Daoy (cell line): ENCODE measurements around the gene CLCN6. TPM values are rescaled to one million over a fixed set of nuclear protein-coding genes. Genes with fewer than 3 reads are reported as not detected.

ENCODE experiments used
- DNase-seq: peaks from one replicate; pipeline ENCODE4 v3.0.0-alpha.2; 2015; ENCODE audit warnings: low read depth
- total RNA-seq: library from RNA; depleted of rRNA; stranded (reverse); fragments of >200 nt; shearing (Covaris generic); gene quantifications from 2 replicates; pipeline ENCODE4 v1.2.3, GENCODE V29; 2014

Gene CLCN6
- total RNA-seq, 1 experiment from 2014 or later: 12.4 TPM

DNA sequence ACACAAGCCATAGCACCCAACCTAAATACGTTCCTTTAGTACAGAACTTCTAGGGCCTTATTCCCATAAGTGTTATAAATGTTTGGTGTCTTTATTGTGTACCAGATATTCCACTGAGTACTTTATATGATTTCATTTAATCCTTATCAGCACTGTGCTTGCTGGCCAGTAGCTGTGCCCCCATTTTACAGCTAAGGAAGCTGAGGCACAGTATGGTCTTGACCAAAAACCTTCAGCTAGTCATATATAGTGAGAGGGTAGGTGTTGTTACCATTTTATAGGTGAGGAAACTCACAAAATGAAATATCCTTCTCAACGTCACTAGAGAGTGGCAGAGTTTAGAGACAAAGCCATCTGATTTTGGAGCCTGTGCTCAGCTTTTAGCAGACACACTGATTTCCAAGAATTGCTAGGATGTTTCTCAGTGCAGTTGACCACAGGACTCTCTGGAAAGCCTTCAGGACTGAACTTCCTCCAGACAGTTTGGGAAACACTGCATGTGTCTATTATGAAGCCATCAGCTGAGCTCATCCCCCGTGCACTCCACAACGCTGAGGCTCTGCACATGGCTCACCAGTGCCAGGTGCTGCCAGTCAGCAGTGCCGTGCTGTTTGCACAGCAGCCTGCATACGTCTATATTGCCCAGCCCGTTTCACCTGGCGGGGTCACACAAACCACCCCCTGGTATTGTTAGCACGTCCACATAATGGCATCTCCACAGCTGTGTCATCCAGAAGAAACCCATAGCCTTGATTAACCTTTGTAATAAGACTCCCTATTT lies 26.1 kb downstream of the CLCN6 start:
- no peak for DNase-seq

DNA sequence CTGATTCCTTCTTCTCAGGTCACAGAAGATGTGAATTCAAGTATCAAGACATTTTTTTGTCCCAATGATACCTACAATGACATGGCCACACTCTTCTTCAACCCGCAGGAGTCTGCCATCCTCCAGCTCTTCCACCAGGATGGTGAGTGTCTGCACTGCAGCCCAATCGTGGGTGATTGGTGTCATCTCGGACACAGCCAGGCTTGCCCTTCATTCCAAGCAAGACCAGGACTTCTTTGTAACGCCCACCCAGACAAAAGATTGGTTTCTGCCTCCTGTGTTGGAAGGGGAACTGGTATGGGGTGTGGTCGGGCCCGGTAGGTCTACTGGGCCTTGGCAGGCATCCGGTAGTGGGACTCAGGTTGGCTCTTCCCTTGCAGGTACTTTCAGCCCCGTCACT lies 27.5 kb downstream of the CLCN6 start:
- no peak for DNase-seq

DNA sequence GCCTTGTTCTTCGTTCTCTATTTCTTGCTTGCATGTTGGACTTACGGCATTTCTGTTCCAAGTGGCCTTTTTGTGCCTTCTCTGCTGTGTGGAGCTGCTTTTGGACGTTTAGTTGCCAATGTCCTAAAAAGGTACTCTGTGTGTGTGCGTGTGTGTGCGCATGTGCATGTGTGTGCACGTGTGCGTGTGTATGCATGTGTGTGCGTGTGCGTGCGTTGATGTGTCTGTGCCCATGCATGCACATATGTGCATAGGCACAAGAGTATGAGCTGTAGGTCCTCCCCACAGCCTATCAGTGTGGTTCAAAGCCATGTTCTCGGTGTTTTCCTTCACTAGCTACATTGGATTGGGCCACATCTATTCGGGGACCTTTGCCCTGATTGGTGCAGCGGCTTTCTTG lies 27.9 kb downstream of the CLCN6 start:
- DNase-seq: no peak

DNA sequence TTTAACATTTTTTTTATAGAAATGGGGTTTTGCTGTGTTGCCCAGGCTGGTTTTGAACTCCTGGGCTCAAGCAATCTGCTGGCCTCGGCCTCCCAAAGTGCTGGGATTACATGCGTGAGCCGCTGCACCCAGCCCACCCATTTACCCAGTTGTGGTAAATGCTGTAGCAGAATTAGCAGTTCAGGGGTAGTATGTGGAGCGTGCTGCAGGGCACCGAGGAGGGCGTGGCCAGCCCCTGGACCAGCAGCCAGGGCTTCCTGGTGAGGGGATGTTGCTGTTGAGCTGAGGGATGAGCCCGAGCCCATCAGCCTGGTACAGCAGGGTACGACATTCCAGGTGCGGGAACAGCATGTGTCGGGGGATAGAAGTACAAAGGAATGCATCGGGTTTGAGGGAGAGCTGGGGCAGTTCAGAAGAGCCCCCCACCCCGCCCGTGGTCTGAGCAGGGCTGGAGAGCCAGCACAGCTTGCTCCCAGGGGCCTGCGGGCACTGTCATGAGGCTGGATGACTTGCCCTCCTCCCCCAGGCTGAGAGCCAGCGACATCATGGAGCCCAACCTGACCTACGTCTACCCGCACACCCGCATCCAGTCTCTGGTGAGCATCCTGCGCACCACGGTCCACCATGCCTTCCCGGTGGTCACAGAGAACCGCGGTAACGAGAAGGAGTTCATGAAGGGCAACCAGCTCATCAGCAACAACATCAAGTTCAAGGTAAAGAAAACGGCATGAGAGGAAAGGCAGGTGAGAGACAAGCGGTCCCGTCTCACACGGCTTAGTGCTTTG lies 29.6 kb downstream of the CLCN6 start:
- DNase-seq: no peak

DNA sequence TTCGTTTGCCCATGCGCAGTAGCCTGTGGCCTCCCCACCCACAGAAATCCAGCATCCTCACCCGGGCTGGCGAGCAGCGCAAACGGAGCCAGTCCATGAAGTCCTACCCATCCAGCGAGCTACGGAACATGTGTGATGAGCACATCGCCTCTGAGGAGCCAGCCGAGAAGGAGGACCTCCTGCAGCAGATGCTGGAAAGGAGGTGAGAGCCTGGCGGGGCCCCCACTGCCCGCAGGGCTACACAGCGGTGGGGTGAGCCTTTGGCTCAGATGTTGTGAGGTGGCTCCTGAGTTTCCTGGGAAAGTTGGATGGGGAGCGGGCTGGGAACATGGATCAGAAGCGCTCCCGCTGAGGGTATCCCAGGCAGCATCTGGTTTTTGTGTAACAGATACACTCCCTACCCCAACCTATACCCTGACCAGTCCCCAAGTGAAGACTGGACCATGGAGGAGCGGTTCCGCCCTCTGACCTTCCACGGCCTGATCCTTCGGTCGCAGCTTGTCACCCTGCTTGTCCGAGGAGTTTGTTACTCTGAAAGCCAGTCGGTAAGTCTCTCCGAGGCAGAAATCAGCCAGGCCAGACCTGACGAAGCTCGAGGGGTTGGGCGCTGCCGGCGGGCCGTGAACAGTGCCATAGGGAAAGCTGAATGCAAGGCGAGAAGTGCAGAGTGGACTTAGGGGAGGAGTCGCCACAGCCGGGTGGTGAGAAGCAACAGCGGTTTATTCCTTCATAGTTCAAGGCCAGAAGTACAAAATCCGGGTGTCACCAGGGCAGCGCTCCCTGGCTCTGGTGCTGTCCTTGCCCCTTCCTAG lies 31.2 kb downstream of the CLCN6 start:
- no peak for DNase-seq

DNA sequence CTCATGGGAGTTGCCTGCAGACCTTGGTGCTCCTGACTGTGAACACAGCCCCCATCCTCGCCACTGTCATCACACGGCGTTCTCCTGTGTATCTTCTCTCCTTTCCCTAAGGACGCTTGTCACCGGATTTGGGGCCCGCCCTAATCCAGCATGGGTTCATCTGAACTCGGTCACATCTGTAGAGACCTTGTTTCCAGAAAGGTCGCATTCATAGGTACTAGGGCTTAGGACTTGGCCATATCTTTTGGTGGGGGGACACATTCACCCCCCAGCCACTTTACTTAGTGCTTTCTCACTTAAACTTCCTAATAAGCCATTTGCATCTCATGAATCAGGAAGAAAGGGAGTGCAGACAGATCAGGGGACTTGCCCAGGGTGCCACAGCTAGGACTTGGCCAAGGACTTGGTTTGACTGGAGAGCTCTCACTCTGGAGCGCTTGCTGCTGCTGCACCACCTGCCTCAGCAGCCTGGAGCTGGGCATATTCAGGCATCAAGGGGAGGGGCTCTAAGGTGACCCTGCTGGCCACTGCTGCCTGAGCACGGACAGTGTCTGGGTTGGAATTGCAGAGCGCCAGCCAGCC lies 31.9 kb downstream of the CLCN6 start:
- DNase-seq: no peak

DNA sequence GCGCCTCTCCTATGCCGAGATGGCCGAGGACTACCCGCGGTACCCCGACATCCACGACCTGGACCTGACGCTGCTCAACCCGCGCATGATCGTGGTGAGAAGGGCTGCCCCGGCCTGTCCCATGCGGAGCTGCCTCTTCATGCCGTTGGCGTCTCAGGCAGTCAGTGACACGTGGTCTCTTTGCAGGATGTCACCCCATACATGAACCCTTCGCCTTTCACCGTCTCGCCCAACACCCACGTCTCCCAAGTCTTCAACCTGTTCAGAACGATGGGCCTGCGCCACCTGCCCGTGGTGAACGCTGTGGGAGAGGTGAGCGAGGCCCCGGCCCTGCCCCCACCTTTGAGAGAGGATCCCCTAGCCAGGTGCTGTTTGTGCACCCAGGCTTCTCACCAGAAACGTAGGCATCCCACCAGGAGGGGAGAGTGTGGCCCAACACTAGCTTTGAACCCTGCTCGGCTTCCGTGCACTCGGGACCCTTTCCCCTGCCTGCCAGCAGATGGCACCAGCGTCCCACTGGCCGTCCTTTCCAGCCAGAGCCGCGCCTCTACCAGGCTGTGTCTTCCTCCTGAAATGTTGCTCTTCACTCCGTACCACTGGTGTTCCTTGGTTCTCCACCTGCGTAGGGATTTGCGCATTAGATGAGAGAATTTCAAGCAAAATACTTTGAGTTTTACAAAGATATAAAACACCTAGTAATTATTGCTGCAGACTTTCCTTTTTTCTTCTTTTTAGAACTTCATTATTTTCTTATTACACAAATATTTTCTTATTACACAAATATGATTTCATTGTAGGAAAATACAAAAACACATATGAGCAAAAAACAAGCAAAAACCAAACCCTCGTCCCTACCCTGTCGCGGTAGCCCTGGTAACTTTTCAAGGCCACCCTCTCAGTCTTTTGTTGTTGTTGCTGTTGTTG lies 32.6 kb downstream of the CLCN6 start:
- DNase-seq: peak; percentile 74

DNA sequence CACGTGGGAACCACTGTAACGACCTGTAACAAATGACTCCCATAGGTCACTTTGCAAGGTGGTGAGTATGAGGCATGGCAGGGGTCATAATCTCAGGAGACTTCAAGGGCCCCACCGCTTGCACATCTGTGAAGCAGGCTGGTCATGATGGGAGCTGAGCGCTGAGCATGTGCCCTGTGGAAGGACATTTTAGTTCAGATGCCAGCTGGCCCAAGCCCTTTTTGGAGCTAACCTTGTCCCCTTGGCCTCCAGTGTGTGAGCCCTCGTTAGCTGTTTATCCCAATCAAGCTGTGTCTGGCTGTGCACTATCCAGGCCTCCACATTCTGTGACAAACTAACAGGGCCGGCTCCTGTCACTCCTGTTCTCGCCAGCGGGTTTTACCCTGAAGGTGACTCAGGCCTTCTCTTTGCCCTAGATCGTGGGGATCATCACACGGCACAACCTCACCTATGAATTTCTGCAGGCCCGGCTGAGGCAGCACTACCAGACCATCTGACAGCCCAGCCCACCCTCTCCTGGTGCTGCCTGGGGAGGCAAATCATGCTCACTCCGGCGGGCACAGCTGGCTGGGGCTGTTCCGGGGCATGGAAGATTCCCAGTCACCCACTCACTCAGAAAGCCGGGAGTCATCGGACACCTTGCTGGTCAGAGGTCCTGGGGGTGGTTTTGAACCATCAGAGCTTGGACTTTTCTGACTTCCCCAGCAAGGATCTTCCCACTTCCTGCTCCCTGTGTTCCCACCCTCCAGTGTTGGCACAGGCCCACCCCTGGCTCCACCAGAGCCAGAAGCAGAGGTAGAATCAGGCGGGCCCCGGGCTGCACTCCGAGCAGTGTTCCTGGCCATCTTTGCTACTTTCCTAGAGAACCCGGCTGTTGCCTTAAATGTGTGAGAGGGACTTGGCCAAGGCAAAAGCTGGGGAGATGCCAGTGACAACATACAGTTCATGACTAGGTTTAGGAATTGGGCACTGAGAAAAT lies 34.0 kb downstream of the CLCN6 start:
- no peak for DNase-seq

DNA sequence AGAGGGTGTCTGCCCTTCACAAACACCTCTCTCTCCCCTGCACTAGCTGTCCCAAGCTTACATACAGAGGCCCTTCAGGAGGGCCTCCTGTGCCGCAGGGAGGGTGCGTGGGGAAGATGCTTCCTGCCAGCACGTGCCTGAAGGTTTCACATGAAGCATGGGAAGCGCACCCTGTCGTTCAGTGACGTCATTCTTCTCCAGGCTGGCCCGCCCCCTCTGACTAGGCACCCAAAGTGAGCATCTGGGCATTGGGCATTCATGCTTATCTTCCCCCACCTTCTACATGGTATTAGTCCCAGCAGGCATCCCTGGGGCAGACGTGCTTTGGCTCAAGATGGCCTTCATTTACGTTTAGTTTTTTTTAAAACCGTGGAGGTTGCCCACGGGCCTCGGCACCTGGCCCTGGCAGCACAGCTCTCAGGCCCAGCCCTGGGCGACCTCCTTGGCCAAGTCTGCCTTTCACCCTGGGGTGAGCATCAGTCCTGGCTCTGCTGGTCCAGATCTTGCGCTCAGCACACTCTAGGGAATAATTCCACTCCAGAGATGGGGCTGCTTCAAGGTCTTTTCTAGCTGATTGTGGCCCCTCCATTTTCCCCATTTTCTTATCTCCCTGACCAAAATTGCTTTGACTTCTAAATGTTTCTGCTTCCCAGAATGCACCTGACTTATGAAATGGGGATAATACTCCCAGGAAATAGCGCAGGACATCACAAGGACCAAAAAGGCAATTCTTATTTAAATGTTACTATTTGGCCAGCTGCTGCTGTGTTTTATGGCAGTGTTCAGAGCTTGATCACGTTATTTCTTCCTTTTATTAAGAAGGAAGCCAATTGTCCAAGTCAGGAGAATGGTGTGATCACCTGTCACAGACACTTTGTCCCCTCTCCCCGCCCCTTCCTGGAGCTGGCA lies 35.5 kb downstream of the CLCN6 start:
- no peak for DNase-seq

DNA sequence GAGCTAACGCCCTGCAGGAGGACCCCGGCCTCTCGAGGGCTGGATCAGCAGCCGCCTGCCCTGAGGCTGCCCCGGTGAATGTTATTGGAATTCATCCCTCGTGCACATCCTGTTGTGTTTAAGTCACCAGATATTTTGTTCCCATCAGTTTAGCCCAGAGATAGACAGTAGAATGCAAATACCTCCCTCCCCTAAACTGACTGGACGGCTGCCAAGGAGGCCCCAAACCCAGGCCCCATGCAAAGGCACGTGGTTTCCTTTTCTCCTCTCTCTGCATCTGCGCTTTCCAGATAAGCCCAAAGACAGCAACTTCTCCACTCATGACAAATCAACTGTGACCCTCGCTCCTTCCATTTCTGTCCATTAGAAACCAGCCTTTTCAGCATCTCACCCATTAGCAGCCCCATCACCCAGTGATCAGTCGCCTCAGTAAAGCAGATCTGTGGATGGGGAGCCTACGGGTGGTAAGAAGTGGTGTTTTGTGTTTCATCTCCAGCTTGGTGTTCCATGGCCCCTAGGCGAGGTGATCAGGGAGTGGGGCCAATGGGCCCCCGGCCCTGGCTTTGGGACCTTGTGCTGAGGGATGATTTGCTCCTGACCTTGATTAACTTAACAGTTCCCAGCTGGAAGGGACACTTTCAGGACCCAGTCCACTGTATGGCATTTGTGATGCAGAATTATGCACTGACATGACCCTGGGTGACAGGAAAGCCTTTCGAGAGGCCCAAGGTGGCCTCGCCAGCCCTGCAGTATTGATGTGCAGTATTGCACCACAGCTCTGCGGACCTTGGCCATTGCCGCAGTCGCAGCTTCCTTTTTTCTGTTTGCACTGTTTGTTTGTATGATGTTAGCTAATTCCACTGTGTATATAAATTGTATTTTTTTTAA lies 36.4 kb downstream of the CLCN6 start:
- no peak for DNase-seq

DNA sequence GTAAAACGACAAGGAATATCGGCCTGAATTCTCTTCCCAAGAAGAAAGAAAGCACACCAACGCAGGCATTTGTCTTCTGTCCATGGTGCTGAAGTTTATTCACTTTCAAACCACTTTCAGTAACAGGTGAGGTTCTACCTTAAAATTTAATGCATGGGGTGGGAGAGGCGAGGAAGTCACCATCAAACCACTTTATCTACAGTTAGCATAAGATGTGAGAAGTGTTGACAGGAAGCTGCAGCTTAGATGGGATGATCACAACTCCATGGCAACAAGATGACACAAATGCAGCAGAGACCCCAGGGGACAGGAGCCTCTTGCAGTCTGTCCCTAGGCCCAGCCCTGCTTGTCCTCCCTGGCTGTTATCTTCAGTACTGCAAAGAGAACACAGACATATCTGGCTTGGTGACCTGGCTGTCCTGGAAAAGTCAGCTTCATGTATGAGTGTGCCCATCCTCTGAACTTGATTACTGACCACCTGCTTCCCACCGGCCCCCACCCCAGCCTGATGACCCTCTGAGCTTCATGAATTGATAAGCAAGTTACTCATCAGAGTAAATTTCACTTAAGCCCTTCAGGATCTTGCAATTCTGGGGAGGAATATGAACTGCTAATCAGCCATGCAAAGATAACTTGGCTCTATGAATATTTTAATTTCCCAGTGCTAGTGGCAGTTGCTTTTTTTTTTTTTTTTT lies 39.8 kb downstream of the CLCN6 start:
- no peak for DNase-seq

DNA sequence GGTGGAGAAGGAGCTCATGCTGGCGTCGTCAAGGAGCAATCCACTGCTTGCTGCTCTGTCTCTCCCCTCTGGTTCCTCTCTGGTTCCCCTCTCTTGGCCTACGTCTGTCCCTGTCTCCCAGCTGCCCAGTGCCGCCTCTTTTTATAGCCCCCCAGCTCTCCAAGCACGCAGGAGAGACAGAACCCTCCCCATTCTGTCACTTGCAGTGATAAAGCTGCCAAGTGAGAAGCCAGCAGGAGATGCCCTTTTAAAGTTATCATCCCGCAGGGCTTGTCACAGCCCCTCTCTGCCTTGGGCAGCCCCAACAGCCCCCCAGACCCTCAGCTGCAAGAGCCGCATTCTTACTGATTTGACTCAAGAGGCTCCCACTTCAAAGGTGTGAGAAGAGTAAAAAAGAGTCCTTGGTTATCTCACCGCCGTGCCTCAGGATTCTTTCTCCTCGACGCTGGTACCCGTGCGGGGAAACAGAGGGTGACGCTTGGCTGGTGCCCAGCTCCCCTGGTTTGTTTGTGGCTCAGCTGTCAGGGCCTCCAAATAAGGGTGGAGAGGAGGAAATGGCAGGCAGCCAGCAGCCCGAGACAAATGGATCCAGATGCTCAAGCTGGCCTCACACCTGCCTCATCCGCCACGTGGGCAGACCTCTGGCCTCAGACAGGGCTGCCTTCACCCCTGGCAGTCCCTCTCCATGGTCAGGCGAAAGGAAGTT lies 41.8 kb downstream of the CLCN6 start, which contains the start of gene NPPA:
Gene NPPA, minus strand, starts transcription at position 117 of the 706 bp plus-strand sequence. Its CDS starts 99 bp downstream, at position 18.
- peak; percentile 34 for DNase-seq

DNA sequence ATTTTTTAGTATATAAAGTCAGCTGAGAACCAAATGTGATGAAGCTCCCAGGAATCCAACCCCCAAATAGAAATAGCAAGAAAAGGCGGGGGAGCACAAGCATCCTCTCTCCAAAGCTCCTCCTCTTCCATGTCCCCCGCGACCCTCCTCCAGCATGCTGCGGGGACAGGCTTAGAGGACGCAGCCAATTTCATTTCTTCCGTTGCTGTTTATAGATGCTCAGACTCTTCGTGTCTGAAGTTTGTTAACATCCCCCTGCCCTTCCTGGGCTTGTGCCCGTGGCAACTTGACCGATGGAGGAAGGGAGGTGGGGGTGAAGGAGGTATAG lies 42.3 kb downstream of the CLCN6 start:
- DNase-seq: no peak

DNA sequence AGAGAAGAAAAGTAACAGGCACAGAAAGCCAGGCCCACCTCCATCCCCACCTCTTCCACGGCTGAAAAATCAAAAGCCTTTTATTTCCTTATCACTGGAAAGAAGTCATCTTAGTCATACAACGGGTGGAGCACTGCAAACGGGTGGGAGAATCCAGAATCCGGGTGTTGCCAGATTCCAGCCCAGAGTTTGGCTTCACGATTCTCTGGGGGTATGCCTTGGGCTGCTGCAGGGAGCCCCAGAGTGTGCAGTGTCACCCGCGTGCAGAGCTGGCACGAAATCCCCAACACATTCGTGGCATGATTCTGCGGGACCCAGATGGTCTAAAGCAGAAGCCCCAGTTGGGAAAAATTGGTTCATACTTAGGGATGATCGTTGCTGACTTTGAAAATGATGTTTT lies 44.2 kb downstream of the CLCN6 start:
- no peak for DNase-seq

DNA sequence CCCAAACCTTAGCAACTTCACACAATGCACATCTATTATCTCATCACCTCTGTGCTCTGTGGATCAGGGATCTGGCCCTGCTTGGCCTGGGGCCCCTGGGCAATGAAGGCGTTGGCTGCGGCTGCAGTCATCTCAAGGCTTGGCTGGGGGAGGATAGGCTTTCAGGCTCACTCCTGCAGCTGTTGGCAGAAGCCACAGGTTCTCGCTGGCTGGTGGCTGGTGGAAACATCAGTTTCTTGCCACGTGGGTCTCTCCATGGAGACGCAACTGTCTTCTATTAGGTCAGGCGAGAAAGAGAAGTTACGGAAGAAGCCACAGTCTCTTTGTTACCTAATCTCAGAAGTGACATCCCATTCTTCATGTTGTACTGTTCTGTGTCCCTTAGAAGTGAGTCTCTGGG lies 45.2 kb downstream of the CLCN6 start:
- DNase-seq: no peak

DNA sequence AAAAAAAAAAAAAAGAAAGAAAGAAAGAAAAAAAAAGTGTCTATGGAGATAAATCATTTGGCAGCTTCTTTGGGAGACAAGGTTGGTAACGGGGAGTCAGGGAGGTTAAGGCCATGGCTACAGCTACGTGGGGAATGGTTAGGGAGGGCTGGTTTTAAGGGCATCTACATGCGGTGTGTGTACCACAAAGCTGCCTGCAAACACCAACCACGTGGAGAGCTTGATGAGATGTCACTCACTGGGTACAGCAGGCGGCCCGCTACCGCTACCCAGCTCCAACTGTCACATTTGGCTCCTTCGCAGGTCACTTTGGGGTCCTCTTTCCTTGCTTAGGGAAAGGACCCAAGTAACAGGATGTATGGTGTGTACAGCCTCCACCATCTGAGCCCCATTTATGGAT lies 48.5 kb downstream of the CLCN6 start:
- no peak for DNase-seq
